K562 (cell line): ENCODE measurements around the gene ZNF598. TPM values are rescaled to one million over a fixed set of nuclear protein-coding genes. Genes with fewer than 3 reads are reported as not detected.
A peak's percentile ranks its signal among the peaks of the same experiment; 100 is the strongest.

Experiments
- ATF7 ChIP-seq: fragments of 450-650 bp; IDR thresholded peaks from 2 replicates; pipeline ENCODE4 v1.7.1; 2014; ENCODE audit warnings: mild to moderate bottlenecking, moderate library complexity
- ESRRA ChIP-seq: fragments of 450-650 bp; IDR thresholded peaks from 2 replicates; pipeline ENCODE4 v1.6.1; 2014; ENCODE audit warnings: low read depth, mild to moderate bottlenecking, moderate library complexity, borderline replicate concordance
- JUN ChIP-seq, 2 experiments: sonication (generic) in 1 of 2; formaldehyde crosslinking in 1 of 2; IDR thresholded peaks; 2 replicates each; pipeline versions ENCODE4 v1.6.1 to v1.8.0; 2012 to 2022; ENCODE audit warnings: borderline replicate concordance in 2 of 2, mild to moderate bottlenecking in 2 of 2, improper control_type of control experiment in 1 of 2, low read depth in 1 of 2, low read length in 1 of 2, missing genetic modification reagents in 1 of 2
- NFYB ChIP-seq: IDR thresholded peaks from 2 replicates; pipeline ENCODE4 v1.6.1; 2011; ENCODE audit warnings: mild to moderate bottlenecking, moderate library complexity; ENCODE audit not compliant: insufficient read length; ENCODE audit errors: extremely low read depth
- RBM17 ChIP-seq: fragments of 200-400 bp; formaldehyde crosslinking; IDR thresholded peaks from 2 replicates; pipeline ENCODE4 v1.6.1; 2017; ENCODE audit warnings: low read depth, mild to moderate bottlenecking, low read length, borderline replicate concordance
- ZBTB1 ChIP-seq: sonication (generic); formaldehyde crosslinking; IDR thresholded peaks from 2 replicates; pipeline ENCODE4 v1.8.1; 2023; ENCODE audit warnings: missing genetic modification reagents, low read depth, mild to moderate bottlenecking, borderline replicate concordance
- ZC3H11A ChIP-seq: IDR thresholded peaks from 2 replicates; pipeline ENCODE4 v1.6.1; 2012; ENCODE audit warnings: low read depth, low read length, improper control_type of control experiment
- polyA plus RNA-seq, 8 experiments: library from polyadenylated mRNA; depleted of rRNA in 4 of 8; stranded (reverse) in 5 of 8; unstranded in 3 of 8; fragments of >200 nt; fragmentation: Nextera tagmentation in 2 of 8; fragmentation: Illumina TruSeq in 1 of 8; extraction: Ambion mirVana in 2 of 8; extraction: Trizol in 1 of 8; gene quantifications; 2 replicates each; pipeline versions ENCODE4 v1.2.1 to v1.2.3, GENCODE V29; 2011 to 2014; ENCODE audit warnings: inconsistent platforms in 1 of 8, missing spikeins in 1 of 8
- total RNA-seq, 7 experiments: library from RNA; depleted of rRNA in 6 of 7; stranded (reverse); fragments of >200 nt in 6 of 7; fragmentation: Illumina TruSeq in 2 of 7; extraction: Trizol in 2 of 7; gene quantifications; 2 replicates each; pipeline versions ENCODE4 v1.2.1 to v1.2.3, GENCODE V29; 2011 to 2021; ENCODE audit warnings: low replicate concordance in 1 of 7
- TF ChIP-seq, protein P1 (sequence below), 2 experiments: fragments of 150-350 bp in 1 of 2; IDR thresholded peaks; 2 replicates each; pipeline ENCODE4 v1.6.1; 2012 to 2016; ENCODE audit warnings: low read depth in 2 of 2, low read length in 2 of 2, mild to moderate bottlenecking in 1 of 2, moderate library complexity in 1 of 2
- TF ChIP-seq, protein P2 (sequence below): sonication (generic); formaldehyde crosslinking; IDR thresholded peaks from 2 replicates; pipeline ENCODE4 v1.8.0; 2022; ENCODE audit warnings: mild to moderate bottlenecking, missing genetic modification reagents

ZNF598 gene
- total and polyA plus RNA-seq, 9 of the 15 experiments (the other 6 are each of a cell fraction or from before 2014, with no cell fraction given), result 0.11 to 115 (median 29.6) TPM

DNA sequence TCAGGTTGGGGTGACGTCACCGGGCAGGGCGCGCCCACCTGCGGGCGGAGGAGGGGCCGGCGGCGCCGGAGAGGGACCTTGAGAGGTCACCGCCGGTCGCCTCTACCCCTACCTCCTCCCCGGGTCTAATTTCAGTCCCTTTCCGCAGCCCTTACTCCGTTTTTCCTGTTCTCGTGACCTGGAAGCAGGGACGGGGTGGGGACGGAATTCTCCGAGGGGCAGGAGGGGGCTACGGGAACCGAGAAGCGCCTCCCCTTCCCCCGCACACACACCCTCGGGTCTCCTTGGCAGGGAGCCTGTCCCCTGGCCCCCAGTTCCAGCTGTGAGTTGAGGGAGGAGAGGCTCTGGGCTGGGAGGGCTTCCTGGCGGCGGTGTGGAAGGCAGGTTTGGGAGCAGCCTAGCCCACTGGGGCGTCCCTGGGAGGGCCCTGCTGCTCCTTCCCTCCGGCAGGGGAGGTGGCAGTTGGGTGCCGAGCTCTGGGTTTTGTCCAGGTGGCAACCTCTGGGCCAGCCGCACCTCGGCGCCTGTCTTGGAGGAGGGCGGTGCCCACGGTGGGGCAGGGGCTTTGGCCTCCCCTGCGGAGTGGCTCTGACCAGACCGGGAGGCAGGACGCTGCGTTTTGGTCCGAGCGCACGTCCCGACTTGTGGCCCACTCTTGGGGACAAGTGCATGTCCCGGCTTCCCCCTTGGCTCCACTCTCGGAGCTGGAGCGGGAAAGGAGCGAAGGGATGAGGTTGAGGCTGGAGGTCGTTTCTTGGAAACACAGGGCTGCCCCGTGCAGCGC, 19.1 kb downstream of the ZNF598 start (continued):
- TF ChIP-seq, protein P1, sequence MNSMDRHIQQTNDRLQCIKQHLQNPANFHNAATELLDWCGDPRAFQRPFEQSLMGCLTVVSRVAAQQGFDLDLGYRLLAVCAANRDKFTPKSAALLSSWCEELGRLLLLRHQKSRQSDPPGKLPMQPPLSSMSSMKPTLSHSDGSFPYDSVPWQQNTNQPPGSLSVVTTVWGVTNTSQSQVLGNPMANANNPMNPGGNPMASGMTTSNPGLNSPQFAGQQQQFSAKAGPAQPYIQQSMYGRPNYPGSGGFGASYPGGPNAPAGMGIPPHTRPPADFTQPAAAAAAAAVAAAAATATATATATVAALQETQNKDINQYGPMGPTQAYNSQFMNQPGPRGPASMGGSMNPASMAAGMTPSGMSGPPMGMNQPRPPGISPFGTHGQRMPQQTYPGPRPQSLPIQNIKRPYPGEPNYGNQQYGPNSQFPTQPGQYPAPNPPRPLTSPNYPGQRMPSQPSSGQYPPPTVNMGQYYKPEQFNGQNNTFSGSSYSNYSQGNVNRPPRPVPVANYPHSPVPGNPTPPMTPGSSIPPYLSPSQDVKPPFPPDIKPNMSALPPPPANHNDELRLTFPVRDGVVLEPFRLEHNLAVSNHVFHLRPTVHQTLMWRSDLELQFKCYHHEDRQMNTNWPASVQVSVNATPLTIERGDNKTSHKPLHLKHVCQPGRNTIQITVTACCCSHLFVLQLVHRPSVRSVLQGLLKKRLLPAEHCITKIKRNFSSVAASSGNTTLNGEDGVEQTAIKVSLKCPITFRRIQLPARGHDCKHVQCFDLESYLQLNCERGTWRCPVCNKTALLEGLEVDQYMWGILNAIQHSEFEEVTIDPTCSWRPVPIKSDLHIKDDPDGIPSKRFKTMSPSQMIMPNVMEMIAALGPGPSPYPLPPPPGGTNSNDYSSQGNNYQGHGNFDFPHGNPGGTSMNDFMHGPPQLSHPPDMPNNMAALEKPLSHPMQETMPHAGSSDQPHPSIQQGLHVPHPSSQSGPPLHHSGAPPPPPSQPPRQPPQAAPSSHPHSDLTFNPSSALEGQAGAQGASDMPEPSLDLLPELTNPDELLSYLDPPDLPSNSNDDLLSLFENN (IDR thresholded peaks at IDR 0.05; ENCODE audit: low read depth in 2 of 2, low read length in 2 of 2), result no peak
- TF ChIP-seq JUN (IDR thresholded peaks at IDR 0.05; ENCODE audit: borderline replicate concordance, low read depth, low read length) (peak; percentile 77), JUN (CRISPR knock-in tag; IDR thresholded peaks at IDR 0.05; ENCODE audit: borderline replicate concordance) (0 out of 2 replicates have a peak, but pooled peaks have one; percentile 77), RBM17 (no peak), ESRRA (peak; percentile 86), NFYB (no peak), ZC3H11A (no peak), ZBTB1 (0 out of 2 replicates have a peak, but pooled peaks have one; percentile 49), ATF7 (peak; percentile 96)
- TF ChIP-seq, protein P2, sequence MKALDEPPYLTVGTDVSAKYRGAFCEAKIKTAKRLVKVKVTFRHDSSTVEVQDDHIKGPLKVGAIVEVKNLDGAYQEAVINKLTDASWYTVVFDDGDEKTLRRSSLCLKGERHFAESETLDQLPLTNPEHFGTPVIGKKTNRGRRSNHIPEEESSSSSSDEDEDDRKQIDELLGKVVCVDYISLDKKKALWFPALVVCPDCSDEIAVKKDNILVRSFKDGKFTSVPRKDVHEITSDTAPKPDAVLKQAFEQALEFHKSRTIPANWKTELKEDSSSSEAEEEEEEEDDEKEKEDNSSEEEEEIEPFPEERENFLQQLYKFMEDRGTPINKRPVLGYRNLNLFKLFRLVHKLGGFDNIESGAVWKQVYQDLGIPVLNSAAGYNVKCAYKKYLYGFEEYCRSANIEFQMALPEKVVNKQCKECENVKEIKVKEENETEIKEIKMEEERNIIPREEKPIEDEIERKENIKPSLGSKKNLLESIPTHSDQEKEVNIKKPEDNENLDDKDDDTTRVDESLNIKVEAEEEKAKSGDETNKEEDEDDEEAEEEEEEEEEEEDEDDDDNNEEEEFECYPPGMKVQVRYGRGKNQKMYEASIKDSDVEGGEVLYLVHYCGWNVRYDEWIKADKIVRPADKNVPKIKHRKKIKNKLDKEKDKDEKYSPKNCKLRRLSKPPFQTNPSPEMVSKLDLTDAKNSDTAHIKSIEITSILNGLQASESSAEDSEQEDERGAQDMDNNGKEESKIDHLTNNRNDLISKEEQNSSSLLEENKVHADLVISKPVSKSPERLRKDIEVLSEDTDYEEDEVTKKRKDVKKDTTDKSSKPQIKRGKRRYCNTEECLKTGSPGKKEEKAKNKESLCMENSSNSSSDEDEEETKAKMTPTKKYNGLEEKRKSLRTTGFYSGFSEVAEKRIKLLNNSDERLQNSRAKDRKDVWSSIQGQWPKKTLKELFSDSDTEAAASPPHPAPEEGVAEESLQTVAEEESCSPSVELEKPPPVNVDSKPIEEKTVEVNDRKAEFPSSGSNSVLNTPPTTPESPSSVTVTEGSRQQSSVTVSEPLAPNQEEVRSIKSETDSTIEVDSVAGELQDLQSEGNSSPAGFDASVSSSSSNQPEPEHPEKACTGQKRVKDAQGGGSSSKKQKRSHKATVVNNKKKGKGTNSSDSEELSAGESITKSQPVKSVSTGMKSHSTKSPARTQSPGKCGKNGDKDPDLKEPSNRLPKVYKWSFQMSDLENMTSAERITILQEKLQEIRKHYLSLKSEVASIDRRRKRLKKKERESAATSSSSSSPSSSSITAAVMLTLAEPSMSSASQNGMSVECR (CRISPR knock-in tag), result 0 out of 2 replicates have a peak, but pooled peaks have one; percentile 51
